ENCODE results near the gene SMAD6. TPM values are rescaled to one million over a fixed set of nuclear protein-coding genes. Genes with fewer than 3 reads are reported as not detected.

Gene SMAD6
- total RNA-seq, 1 donor from 2014 or later, result 2.7 TPM

DNA sequence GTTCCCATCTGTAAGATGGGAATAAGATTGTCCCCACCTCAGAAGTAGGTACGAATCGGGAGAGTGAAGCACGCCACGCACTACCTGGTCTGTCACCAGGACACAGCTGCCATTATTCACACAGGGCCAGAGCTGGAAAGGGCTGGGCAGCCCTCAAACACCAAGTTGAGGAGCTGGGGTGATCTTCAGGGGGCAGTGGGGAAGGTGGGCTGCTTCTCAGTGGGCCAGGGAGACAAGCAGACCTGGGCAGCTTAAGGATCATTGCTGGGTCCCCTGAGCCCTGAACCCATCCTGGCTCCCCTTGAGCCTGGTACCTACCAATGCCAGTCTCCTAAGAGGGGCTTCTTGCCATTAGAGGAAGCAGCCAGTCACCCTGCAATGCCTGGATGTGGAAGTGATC, 82.1 kb downstream of the SMAD6 start:
- H3K9me3 ChIP-seq (ENCODE audit: insufficient read depth, low read depth, low read length), result no peaks in the 10 kb centered on the region
- no peak for FAIRE-seq
- Mint-ChIP-seq H3K4me1 (ENCODE audit: low read depth, unreplicated experiment) (peaks cover 33% of the 10 kb centered on the region), H3K27ac (ENCODE audit: unreplicated experiment) (no peak overlapping the region), H3K27me3 (ENCODE audit: low read depth, unreplicated experiment) (peaks cover 4% of the 10 kb centered on the region), H3K36me3 (ENCODE audit: low read depth, unreplicated experiment) (no peaks in the 10 kb centered on the region), H3K9me3 (ENCODE audit: unreplicated experiment) (no peaks in the 10 kb centered on the region), H3K4me3 (ENCODE audit: unreplicated experiment) (no peak overlapping the region)
- no peak overlapping the region for H3K27ac ChIP-seq (ENCODE audit: low read depth, low read length)
- no peaks in the 10 kb centered on the region for H3K27me3 ChIP-seq (ENCODE audit: insufficient read depth, low read length)
- no peak for TF ChIP-seq EZH2 (IDR thresholded peaks at IDR 0.05; ENCODE audit: insufficient read depth, low read length)
- TF ChIP-seq, protein P1, sequence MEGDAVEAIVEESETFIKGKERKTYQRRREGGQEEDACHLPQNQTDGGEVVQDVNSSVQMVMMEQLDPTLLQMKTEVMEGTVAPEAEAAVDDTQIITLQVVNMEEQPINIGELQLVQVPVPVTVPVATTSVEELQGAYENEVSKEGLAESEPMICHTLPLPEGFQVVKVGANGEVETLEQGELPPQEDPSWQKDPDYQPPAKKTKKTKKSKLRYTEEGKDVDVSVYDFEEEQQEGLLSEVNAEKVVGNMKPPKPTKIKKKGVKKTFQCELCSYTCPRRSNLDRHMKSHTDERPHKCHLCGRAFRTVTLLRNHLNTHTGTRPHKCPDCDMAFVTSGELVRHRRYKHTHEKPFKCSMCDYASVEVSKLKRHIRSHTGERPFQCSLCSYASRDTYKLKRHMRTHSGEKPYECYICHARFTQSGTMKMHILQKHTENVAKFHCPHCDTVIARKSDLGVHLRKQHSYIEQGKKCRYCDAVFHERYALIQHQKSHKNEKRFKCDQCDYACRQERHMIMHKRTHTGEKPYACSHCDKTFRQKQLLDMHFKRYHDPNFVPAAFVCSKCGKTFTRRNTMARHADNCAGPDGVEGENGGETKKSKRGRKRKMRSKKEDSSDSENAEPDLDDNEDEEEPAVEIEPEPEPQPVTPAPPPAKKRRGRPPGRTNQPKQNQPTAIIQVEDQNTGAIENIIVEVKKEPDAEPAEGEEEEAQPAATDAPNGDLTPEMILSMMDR (IDR thresholded peaks at IDR 0.05; ENCODE audit: insufficient read depth, low read depth, low read length), result no peak
- H3K4me3 ChIP-seq (ENCODE audit: insufficient read depth, low read depth, low read length), result no peak overlapping the region
- no peak overlapping the region for H3K4me2 ChIP-seq (ENCODE audit: low read length)
- H3K9ac ChIP-seq (ENCODE audit: low read length), result no peak overlapping the region
- DNase-seq (ENCODE audit: low read depth), result no peak
- H3K79me2 ChIP-seq (ENCODE audit: insufficient read depth, low read length), result no peaks in the 10 kb centered on the region
- H4K20me1 ChIP-seq (ENCODE audit: insufficient read depth, low read length), result no peaks in the 10 kb centered on the region
- H3K36me3 ChIP-seq (ENCODE audit: insufficient read depth, low read length), result no peaks in the 10 kb centered on the region
- peaks cover 43% of the 10 kb centered on the region for H3K4me1 ChIP-seq (ENCODE audit: insufficient read depth, low read length)
- no peak overlapping the region for H2AFZ ChIP-seq (ENCODE audit: low read depth, low read length)

DNA sequence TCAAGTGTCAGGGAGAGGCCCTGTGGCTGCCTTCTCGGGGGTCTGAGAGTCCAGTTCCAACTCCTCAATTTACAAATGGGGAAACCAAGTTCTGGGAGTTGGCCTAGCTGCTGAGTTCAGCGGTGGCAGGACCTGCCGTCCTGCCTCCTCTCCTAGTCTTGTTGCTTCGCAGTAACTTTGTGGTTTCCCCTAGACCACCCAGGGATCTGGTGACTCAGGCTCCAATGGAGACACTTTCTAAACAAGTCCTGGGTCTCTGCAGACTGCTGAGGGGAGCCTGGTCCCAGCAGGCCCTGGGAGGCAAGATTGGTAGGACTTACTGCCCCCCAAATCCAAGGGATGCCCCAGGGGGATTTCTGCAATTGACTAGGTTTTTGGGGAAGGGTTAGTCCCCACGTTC, 83.6 kb downstream of the SMAD6 start:
- peaks cover 29% of the 10 kb centered on the region for H3K4me1 ChIP-seq (ENCODE audit: insufficient read depth, low read length)
- H3K9me3 ChIP-seq (ENCODE audit: insufficient read depth, low read depth, low read length), result no peaks in the 10 kb centered on the region
- TF ChIP-seq, protein P1 (IDR thresholded peaks at IDR 0.05; ENCODE audit: insufficient read depth, low read depth, low read length), result no peak
- TF ChIP-seq EZH2 (IDR thresholded peaks at IDR 0.05; ENCODE audit: insufficient read depth, low read length), result no peak
- DNase-seq (ENCODE audit: low read depth) (peak; percentile 77), FAIRE-seq (peak; percentile 41)
- no peak overlapping the region for H2AFZ ChIP-seq (ENCODE audit: low read depth, low read length)
- H3K27ac ChIP-seq (ENCODE audit: low read depth, low read length), result peak overlapping the region; percentile 19
- Mint-ChIP-seq H3K4me1 (ENCODE audit: low read depth, unreplicated experiment) (peaks cover 23% of the 10 kb centered on the region), H3K27me3 (ENCODE audit: low read depth, unreplicated experiment) (peaks cover 4% of the 10 kb centered on the region), H3K9me3 (ENCODE audit: unreplicated experiment) (no peaks in the 10 kb centered on the region), H3K4me3 (ENCODE audit: unreplicated experiment) (no peak overlapping the region), H3K36me3 (ENCODE audit: low read depth, unreplicated experiment) (no peaks in the 10 kb centered on the region), H3K27ac (ENCODE audit: unreplicated experiment) (peak overlapping the region; percentile 48)
- peak overlapping the region; percentile 58 for H3K4me2 ChIP-seq (ENCODE audit: low read length)
- peak overlapping the region; percentile 1 for H3K9ac ChIP-seq (ENCODE audit: low read length)
- H3K4me3 ChIP-seq (ENCODE audit: insufficient read depth, low read depth, low read length), result no peak overlapping the region
- no peaks in the 10 kb centered on the region for H3K36me3 ChIP-seq (ENCODE audit: insufficient read depth, low read length)
- no peaks in the 10 kb centered on the region for H3K79me2 ChIP-seq (ENCODE audit: insufficient read depth, low read length)
- H4K20me1 ChIP-seq (ENCODE audit: insufficient read depth, low read length), result no peaks in the 10 kb centered on the region
- no peaks in the 10 kb centered on the region for H3K27me3 ChIP-seq (ENCODE audit: insufficient read depth, low read length)

DNA sequence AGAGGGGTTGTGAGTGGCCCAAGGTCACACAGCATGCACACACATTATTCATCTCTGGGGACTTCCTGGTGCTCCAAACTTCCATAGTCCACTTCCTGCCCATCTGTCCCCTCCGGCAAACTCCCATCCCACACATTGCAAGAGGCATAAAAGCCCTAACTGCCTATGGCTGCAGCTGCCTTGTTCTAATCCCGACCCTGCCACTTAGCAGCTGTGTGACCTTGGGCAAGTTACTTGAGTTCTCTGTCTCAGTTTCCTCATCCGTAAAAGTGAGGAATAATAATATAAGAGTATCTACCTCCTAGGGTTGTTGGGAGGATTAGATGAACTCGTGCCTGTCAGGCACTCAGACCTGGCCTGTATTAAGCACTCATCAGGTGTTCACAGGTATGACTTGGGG, 84.2 kb downstream of the SMAD6 start:
- H3K27ac ChIP-seq (ENCODE audit: low read depth, low read length), result peak overlapping the region; percentile 19

More for the DNA sequence above, 84.2 kb downstream of the SMAD6 start:
- Mint-ChIP-seq H3K27ac (ENCODE audit: unreplicated experiment) (no peak overlapping the region), H3K9me3 (ENCODE audit: unreplicated experiment) (no peaks in the 10 kb centered on the region), H3K27me3 (ENCODE audit: low read depth, unreplicated experiment) (peaks cover 4% of the 10 kb centered on the region), H3K4me3 (ENCODE audit: unreplicated experiment) (no peak overlapping the region), H3K36me3 (ENCODE audit: low read depth, unreplicated experiment) (no peaks in the 10 kb centered on the region), H3K4me1 (ENCODE audit: low read depth, unreplicated experiment) (peaks cover 23% of the 10 kb centered on the region)
- no peaks in the 10 kb centered on the region for H3K9me3 ChIP-seq (ENCODE audit: insufficient read depth, low read depth, low read length)
- no peak overlapping the region for H3K4me3 ChIP-seq (ENCODE audit: insufficient read depth, low read depth, low read length)
- no peaks in the 10 kb centered on the region for H3K27me3 ChIP-seq (ENCODE audit: insufficient read depth, low read length)
- H3K4me1 ChIP-seq (ENCODE audit: insufficient read depth, low read length), result peaks cover 28% of the 10 kb centered on the region
- TF ChIP-seq, protein P1 (IDR thresholded peaks at IDR 0.05; ENCODE audit: insufficient read depth, low read depth, low read length), result no peak
- no peak for TF ChIP-seq EZH2 (IDR thresholded peaks at IDR 0.05; ENCODE audit: insufficient read depth, low read length)
- no peaks in the 10 kb centered on the region for H4K20me1 ChIP-seq (ENCODE audit: insufficient read depth, low read length)
- no peaks in the 10 kb centered on the region for H3K36me3 ChIP-seq (ENCODE audit: insufficient read depth, low read length)
- H3K9ac ChIP-seq (ENCODE audit: low read length), result no peak overlapping the region
- DNase-seq (ENCODE audit: low read depth) (no peak), FAIRE-seq (no peak)
- peak overlapping the region; percentile 58 for H3K4me2 ChIP-seq (ENCODE audit: low read length)
- no peak overlapping the region for H2AFZ ChIP-seq (ENCODE audit: low read depth, low read length)
- H3K79me2 ChIP-seq (ENCODE audit: insufficient read depth, low read length), result no peaks in the 10 kb centered on the region

Measured in astrocyte (in vitro differentiated cells and primary cell).